Astrocyte (in vitro differentiated cells and primary cell): Measurements from ENCODE around the gene YJEFN3. TPM values are rescaled to one million over a fixed set of nuclear protein-coding genes. Genes with fewer than 3 reads are reported as not detected.

Source experiments
- DNase-seq: peaks from one replicate; pipeline ENCODE4 v3.0.0-alpha.2; 2010; ENCODE audit warnings: low read depth
- FAIRE-seq: peaks from 2 replicates; lab custom pipeline; 2011; peaks lifted over from hg19 to GRCh38; lab: Jason Lieb, UNC
- H2AFZ ChIP-seq: 2 replicates; pipeline ENCODE4 v1.6.0; 2012; ENCODE audit warnings: low read depth, low read length, inconsistent platforms
- H3K27ac ChIP-seq: 2 replicates; pipeline ENCODE4 v1.5.1; 2011; ENCODE audit warnings: low read depth, low read length, inconsistent platforms
- H3K27me3 ChIP-seq: 2 replicates; pipeline ENCODE4 v1.6.0; 2011; ENCODE audit warnings: low read length, inconsistent platforms; ENCODE audit not compliant: insufficient read depth
- H3K36me3 ChIP-seq: 2 replicates; pipeline ENCODE4 v1.5.1; 2011; ENCODE audit warnings: low read length, inconsistent platforms; ENCODE audit not compliant: insufficient read depth
- H3K4me1 ChIP-seq: 2 replicates; pipeline ENCODE4 v1.5.1; 2011; ENCODE audit warnings: low read length, inconsistent platforms; ENCODE audit not compliant: insufficient read depth
- H3K4me2 ChIP-seq: 2 replicates; pipeline ENCODE4 v1.6.0; 2012; ENCODE audit warnings: low read length, inconsistent platforms
- H3K4me3 ChIP-seq: 2 replicates; pipeline ENCODE4 v1.5.1; 2011; ENCODE audit warnings: low read depth, mild to moderate bottlenecking, low read length, inconsistent platforms; ENCODE audit not compliant: insufficient read depth
- H3K79me2 ChIP-seq: 2 replicates; pipeline ENCODE4 v1.6.0; 2012; ENCODE audit warnings: mild to moderate bottlenecking, low read length, inconsistent platforms; ENCODE audit not compliant: insufficient read depth
- H3K9ac ChIP-seq: 2 replicates; pipeline ENCODE4 v1.6.0; 2012; ENCODE audit warnings: mild to moderate bottlenecking, low read length, inconsistent platforms
- H3K9me3 ChIP-seq: 2 replicates; pipeline ENCODE4 v1.5.1; 2012; ENCODE audit warnings: low read depth, mild to moderate bottlenecking, low read length, inconsistent platforms; ENCODE audit not compliant: insufficient read depth
- H4K20me1 ChIP-seq: 2 replicates; pipeline ENCODE4 v1.6.0; 2012; ENCODE audit warnings: low read length, inconsistent platforms; ENCODE audit not compliant: insufficient read depth
- H3K27ac Mint-ChIP-seq: one replicate; pipeline ENCODE4 v1.8.0; 2021; ENCODE audit warnings: mild to moderate bottlenecking, mixed read lengths; ENCODE audit not compliant: unreplicated experiment
- H3K27me3 Mint-ChIP-seq: one replicate; pipeline ENCODE4 v1.8.0; 2021; ENCODE audit warnings: low read depth, mixed read lengths; ENCODE audit not compliant: unreplicated experiment
- H3K36me3 Mint-ChIP-seq: one replicate; pipeline ENCODE4 v1.8.0; 2021; ENCODE audit warnings: low read depth, mixed read lengths; ENCODE audit not compliant: unreplicated experiment
- H3K4me1 Mint-ChIP-seq: one replicate; pipeline ENCODE4 v1.8.0; 2021; ENCODE audit warnings: low read depth, mixed read lengths; ENCODE audit not compliant: unreplicated experiment
- H3K4me3 Mint-ChIP-seq: one replicate; pipeline ENCODE4 v1.8.0; 2021; ENCODE audit warnings: mild to moderate bottlenecking, moderate library complexity, mixed read lengths; ENCODE audit not compliant: unreplicated experiment
- H3K9me3 Mint-ChIP-seq: one replicate; pipeline ENCODE4 v1.8.0; 2021; ENCODE audit warnings: mild to moderate bottlenecking, mixed read lengths; ENCODE audit not compliant: unreplicated experiment
- CTCF ChIP-seq: IDR thresholded peaks from 2 replicates; pipeline ENCODE4 v1.5.1; 2011; ENCODE audit warnings: low read depth, mild to moderate bottlenecking, inconsistent platforms, low read length, moderate library complexity; ENCODE audit not compliant: insufficient read depth
- EZH2 ChIP-seq: IDR thresholded peaks from 2 replicates; pipeline ENCODE4 v1.6.1; 2012; ENCODE audit warnings: mild to moderate bottlenecking, low read length, inconsistent platforms; ENCODE audit not compliant: insufficient read depth
- total RNA-seq: library from RNA; stranded (reverse); gene quantifications from 2 replicates; pipeline ENCODE4 v1.2.1, GENCODE V29; 2021

YJEFN3 gene
- total RNA-seq, 1 donor from 2014 or later: 9.8 TPM

- Mint-ChIP-seq H3K27ac (no peak overlapping the region), H3K4me3 (no peak overlapping the region), H3K9me3 (no peaks in the 10 kb centered on the region), H3K4me1 (no peaks in the 10 kb centered on the region), H3K36me3 (peaks cover 4% of the 10 kb centered on the region), H3K27me3 (no peaks in the 10 kb centered on the region)
- Histone ChIP-seq H4K20me1 (peaks cover 36% of the 10 kb centered on the region), H2AFZ (no peak overlapping the region), H3K4me3 (no peak overlapping the region), H3K4me2 (no peak overlapping the region), H3K9ac (no peak overlapping the region), H3K79me2 (peaks cover 52% of the 10 kb centered on the region), H3K27me3 (no peaks in the 10 kb centered on the region), H3K36me3 (peaks cover 22% of the 10 kb centered on the region), H3K27ac (no peak overlapping the region), H3K9me3 (no peaks in the 10 kb centered on the region), H3K4me1 (peaks cover 4% of the 10 kb centered on the region)
- TF ChIP-seq EZH2 (no peak), CTCF (no peak)
- FAIRE-seq (no peak), DNase-seq (no peak)
Measured at GRCh38 chr19:19495614-19496603, 32.8 kb upstream of the YJEFN3 start.

- H3K27ac ChIP-seq: no peak overlapping the region
- Mint-ChIP-seq H3K4me1 (no peaks in the 10 kb centered on the region), H3K27me3 (no peaks in the 10 kb centered on the region), H3K27ac (no peak overlapping the region), H3K36me3 (peaks cover 10% of the 10 kb centered on the region), H3K9me3 (no peaks in the 10 kb centered on the region), H3K4me3 (no peak overlapping the region)
- DNase-seq (no peak), FAIRE-seq (no peak)
- peaks cover 4% of the 10 kb centered on the region for H3K4me1 ChIP-seq
- no peaks in the 10 kb centered on the region for H3K9me3 ChIP-seq
- H3K27me3 ChIP-seq: no peaks in the 10 kb centered on the region
- no peak overlapping the region for H2AFZ ChIP-seq
- no peak overlapping the region for H3K9ac ChIP-seq
- peaks cover 25% of the 10 kb centered on the region for H4K20me1 ChIP-seq
- H3K4me3 ChIP-seq: no peak overlapping the region
- H3K36me3 ChIP-seq: peaks cover 28% of the 10 kb centered on the region
- peaks cover 29% of the 10 kb centered on the region for H3K79me2 ChIP-seq
- no peak overlapping the region for H3K4me2 ChIP-seq
- TF ChIP-seq CTCF: no peak
- TF ChIP-seq EZH2: no peak
Measured at GRCh38 chr19:19498255-19498991, 30.3 kb upstream of the YJEFN3 start.
